Liver (tissue), 9 donors: ENCODE data around the gene AKR1C3. TPM values are rescaled to one million over a fixed set of nuclear protein-coding genes. Genes with fewer than 3 reads are reported as not detected.

ENCODE experiments used
- DNase-seq: peaks from one replicate; pipeline ENCODE4 v3.0.0-alpha.2; 2017; ENCODE audit warnings: low spot score
- H3K27ac ChIP-seq, 2 donors: one replicate each; pipeline ENCODE4 v1.7.0; 2013; ENCODE audit warnings: inconsistent platforms in 2 of 2, low read length in 2 of 2, control low read depth in 1 of 2, low read depth in 1 of 2, mild to moderate bottlenecking in 1 of 2
- H3K27me3 ChIP-seq, 4 donors: one replicate each; pipeline versions ENCODE4 v1.6.1 to v1.7.0; 2013; ENCODE audit warnings: low read length in 3 of 4, inconsistent platforms in 1 of 4, mild to moderate bottlenecking in 1 of 4, moderate library complexity in 1 of 4; ENCODE audit not compliant: control insufficient read depth in 4 of 4, insufficient read depth in 4 of 4
- H3K36me3 ChIP-seq, 4 donors: one replicate each; pipeline versions ENCODE4 v1.6.1 to v1.7.0; 2013; ENCODE audit warnings: low read length in 3 of 4, mild to moderate bottlenecking in 3 of 4, low read depth in 1 of 4, moderate library complexity in 1 of 4; ENCODE audit not compliant: control insufficient read depth in 4 of 4, insufficient read depth in 3 of 4
- H3K4me1 ChIP-seq, 4 donors: one replicate each; pipeline versions ENCODE4 v1.6.1 to v1.7.0; 2013; ENCODE audit warnings: low read length in 3 of 4, mild to moderate bottlenecking in 3 of 4, moderate library complexity in 1 of 4; ENCODE audit not compliant: control insufficient read depth in 4 of 4, insufficient read depth in 4 of 4
- H3K4me3 ChIP-seq, 3 donors: one replicate each; pipeline versions ENCODE4 v1.6.1 to v1.7.0; 2013; ENCODE audit warnings: low read length in 3 of 3, control low read depth in 1 of 3, low read depth in 1 of 3, mild to moderate bottlenecking in 1 of 3
- H3K9ac ChIP-seq, 2 donors: one replicate each; pipeline ENCODE4 v1.7.0; 2013; ENCODE audit warnings: low read length in 2 of 2, mild to moderate bottlenecking in 2 of 2, moderate library complexity in 2 of 2, control low read depth in 1 of 2, low read depth in 1 of 2
- H3K9me3 ChIP-seq, 4 donors: one replicate each; pipeline versions ENCODE4 v1.6.1 to v1.7.0; 2013; ENCODE audit warnings: low read length in 3 of 4; ENCODE audit not compliant: control insufficient read depth in 4 of 4
- EGR1 ChIP-seq, 2 donors: IDR thresholded peaks; 2 replicates each; pipeline ENCODE4 v1.6.1; 2016 to 2018; ENCODE audit warnings: antibody characterized with exemption in 2 of 2, low read depth in 2 of 2
- FOXA1 ChIP-seq: IDR thresholded peaks from 2 replicates; pipeline ENCODE4 v1.6.1; 2016; ENCODE audit warnings: antibody characterized with exemption
- FOXA2 ChIP-seq: IDR thresholded peaks from 2 replicates; pipeline ENCODE4 v1.6.1; 2016; ENCODE audit warnings: antibody characterized with exemption
- GABPA ChIP-seq, 2 donors: IDR thresholded peaks in 1 of 2; conservative IDR thresholded peaks in 1 of 2; 2 replicates each; pipeline ENCODE4 v1.6.1; 2016; ENCODE audit warnings: antibody characterized with exemption in 2 of 2, mild to moderate bottlenecking in 1 of 2, moderate library complexity in 1 of 2
- HNF4A ChIP-seq, 2 donors: conservative IDR thresholded peaks; 2 replicates each; pipeline ENCODE4 v1.6.1; 2016; ENCODE audit warnings: antibody characterized with exemption in 2 of 2, mild to moderate bottlenecking in 2 of 2
- HNF4G ChIP-seq: IDR thresholded peaks from 2 replicates; pipeline ENCODE4 v1.6.1; 2016; ENCODE audit warnings: antibody characterized with exemption
- MAX ChIP-seq: IDR thresholded peaks from 2 replicates; pipeline ENCODE4 v1.6.1; 2016; ENCODE audit warnings: antibody characterized with exemption
- NR2F2 ChIP-seq: IDR thresholded peaks from 2 replicates; pipeline ENCODE4 v1.6.1; 2016; ENCODE audit warnings: antibody characterized with exemption
- RAD21 ChIP-seq, 2 donors: IDR thresholded peaks; 2 replicates each; pipeline ENCODE4 v1.6.1; 2016; ENCODE audit warnings: antibody characterized with exemption in 2 of 2, mild to moderate bottlenecking in 2 of 2
- REST ChIP-seq: IDR thresholded peaks from 2 replicates; pipeline ENCODE4 v1.6.1; 2016; ENCODE audit warnings: antibody characterized with exemption, mild to moderate bottlenecking
- RXRA ChIP-seq, 2 donors: IDR thresholded peaks; 2 replicates each; pipeline ENCODE4 v1.6.1; 2017 to 2018; ENCODE audit warnings: antibody characterized with exemption in 2 of 2, mild to moderate bottlenecking in 1 of 2
- SP1 ChIP-seq: IDR thresholded peaks from 2 replicates; pipeline ENCODE4 v1.6.1; 2018; ENCODE audit warnings: antibody characterized with exemption, mild to moderate bottlenecking
- YY1 ChIP-seq: IDR thresholded peaks from 2 replicates; pipeline ENCODE4 v1.6.1; 2016; ENCODE audit warnings: antibody characterized with exemption, mild to moderate bottlenecking
- WGBS: extraction: QIAGEN DNeasy Blood & Tissue Kit; methylation state at CpG from one replicate; pipeline ENCODE4 v1.1.7; 2013; 5-methylcytosine and 5-hydroxymethylcytosine counted together
- polyA plus RNA-seq, 2 donors: library from polyadenylated mRNA; stranded (reverse) in 1 of 2; unstranded in 1 of 2; fragments of 200-250 nt in 1 of 2; fragments of >200 nt in 1 of 2; fragmentation: Nextera tagmentation in 1 of 2; extraction: Ambion mirVana in 1 of 2; gene quantifications; one replicate each; pipeline versions ENCODE4 v1.2.1 to v1.2.3, GENCODE V29; 2013 to 2015
- total RNA-seq, 2 donors: library from RNA; depleted of rRNA; stranded (reverse); fragments of >200 nt; gene quantifications; one replicate each; pipeline ENCODE4 v1.2.3, GENCODE V29; 2014
- TF ChIP-seq, protein P1 (sequence below): IDR thresholded peaks from 2 replicates; pipeline ENCODE4 v1.6.1; 2016; ENCODE audit warnings: antibody characterized with exemption
- TF ChIP-seq, protein P2 (sequence below): fragments of 150-350 bp; IDR thresholded peaks from 2 replicates; pipeline ENCODE4 v1.5.1; 2017; ENCODE audit warnings: improper control_type of control experiment, low read depth, low read length; ENCODE audit not compliant: missing input control
- TF ChIP-seq, protein P3 (sequence below): IDR thresholded peaks from 2 replicates; pipeline ENCODE4 v1.6.1; 2016; ENCODE audit warnings: antibody characterized with exemption
- donor health status: healthy.
- donor health status: healthy.
- donor health status: healthy.
- donor health status: healthy.
- donor health status: healthy.

The AKR1C3 gene
- total and polyA plus RNA-seq, 4 donors: 65.8 to 292 (median 174) TPM

DNA sequence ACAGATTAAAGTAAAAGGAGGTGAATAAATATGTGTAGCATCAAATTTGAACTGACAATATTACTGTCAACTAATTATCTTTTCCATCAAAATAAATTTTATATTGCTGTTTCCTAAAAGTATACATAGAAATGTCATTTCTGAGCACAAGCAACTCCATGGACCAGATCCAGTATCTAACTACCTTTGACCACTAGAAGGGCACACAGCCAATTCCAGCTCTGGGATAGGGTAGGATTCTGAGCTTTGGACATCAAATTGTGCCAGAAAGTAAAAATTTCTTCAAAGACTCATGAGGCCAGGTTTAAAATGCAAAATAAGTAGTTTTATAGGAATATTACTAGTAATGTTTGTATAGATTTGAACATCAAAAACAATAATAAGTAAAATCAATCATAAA is 29.7 kb downstream of the AKR1C3 start:
- no peak for DNase-seq
- Histone ChIP-seq H3K36me3 (peaks cover 3 to 20% (median 12%) of the 10 kb centered on the region in 4 donors), H3K27ac (no peak overlapping the region), H3K9ac (no peak overlapping the region), H3K4me1 (peaks cover 8 to 36% (median 31%) of the 10 kb centered on the region in 4 donors), H3K4me3 (no peak overlapping the region), H3K9me3 (no peaks in the 10 kb centered on the region), H3K27me3 (no peaks in the 10 kb centered on the region)
- TF ChIP-seq, protein P1, sequence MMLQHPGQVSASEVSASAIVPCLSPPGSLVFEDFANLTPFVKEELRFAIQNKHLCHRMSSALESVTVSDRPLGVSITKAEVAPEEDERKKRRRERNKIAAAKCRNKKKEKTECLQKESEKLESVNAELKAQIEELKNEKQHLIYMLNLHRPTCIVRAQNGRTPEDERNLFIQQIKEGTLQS: no peak
- TF ChIP-seq YY1 (peak; percentile 9), HNF4A (conservative IDR thresholded peaks at IDR 0.05) (peak; percentile 82 to 87), RAD21 (IDR thresholded peaks at IDR 0.05) (peak; percentile 54 to 58), GABPA (IDR thresholded peaks at IDR 0.05 in 1 of 2, conservative IDR thresholded peaks at IDR 0.05 in 1 of 2) (no peak), REST (no peak), RXRA (IDR thresholded peaks at IDR 0.05) (peak; percentile 23 to 58), HNF4G (peak; percentile 77), EGR1 (IDR thresholded peaks at IDR 0.05; ENCODE audit: low read depth in 2 of 2) (no peak), FOXA1 (no peak), NR2F2 (no peak), SP1 (peak; percentile 33)
- TF ChIP-seq, protein P2, sequence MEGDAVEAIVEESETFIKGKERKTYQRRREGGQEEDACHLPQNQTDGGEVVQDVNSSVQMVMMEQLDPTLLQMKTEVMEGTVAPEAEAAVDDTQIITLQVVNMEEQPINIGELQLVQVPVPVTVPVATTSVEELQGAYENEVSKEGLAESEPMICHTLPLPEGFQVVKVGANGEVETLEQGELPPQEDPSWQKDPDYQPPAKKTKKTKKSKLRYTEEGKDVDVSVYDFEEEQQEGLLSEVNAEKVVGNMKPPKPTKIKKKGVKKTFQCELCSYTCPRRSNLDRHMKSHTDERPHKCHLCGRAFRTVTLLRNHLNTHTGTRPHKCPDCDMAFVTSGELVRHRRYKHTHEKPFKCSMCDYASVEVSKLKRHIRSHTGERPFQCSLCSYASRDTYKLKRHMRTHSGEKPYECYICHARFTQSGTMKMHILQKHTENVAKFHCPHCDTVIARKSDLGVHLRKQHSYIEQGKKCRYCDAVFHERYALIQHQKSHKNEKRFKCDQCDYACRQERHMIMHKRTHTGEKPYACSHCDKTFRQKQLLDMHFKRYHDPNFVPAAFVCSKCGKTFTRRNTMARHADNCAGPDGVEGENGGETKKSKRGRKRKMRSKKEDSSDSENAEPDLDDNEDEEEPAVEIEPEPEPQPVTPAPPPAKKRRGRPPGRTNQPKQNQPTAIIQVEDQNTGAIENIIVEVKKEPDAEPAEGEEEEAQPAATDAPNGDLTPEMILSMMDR: peak; percentile 12
- TF ChIP-seq, protein P3, sequence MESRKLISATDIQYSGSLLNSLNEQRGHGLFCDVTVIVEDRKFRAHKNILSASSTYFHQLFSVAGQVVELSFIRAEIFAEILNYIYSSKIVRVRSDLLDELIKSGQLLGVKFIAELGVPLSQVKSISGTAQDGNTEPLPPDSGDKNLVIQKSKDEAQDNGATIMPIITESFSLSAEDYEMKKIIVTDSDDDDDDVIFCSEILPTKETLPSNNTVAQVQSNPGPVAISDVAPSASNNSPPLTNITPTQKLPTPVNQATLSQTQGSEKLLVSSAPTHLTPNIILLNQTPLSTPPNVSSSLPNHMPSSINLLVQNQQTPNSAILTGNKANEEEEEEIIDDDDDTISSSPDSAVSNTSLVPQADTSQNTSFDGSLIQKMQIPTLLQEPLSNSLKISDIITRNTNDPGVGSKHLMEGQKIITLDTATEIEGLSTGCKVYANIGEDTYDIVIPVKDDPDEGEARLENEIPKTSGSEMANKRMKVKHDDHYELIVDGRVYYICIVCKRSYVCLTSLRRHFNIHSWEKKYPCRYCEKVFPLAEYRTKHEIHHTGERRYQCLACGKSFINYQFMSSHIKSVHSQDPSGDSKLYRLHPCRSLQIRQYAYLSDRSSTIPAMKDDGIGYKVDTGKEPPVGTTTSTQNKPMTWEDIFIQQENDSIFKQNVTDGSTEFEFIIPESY: no peak

GRCh38 chr10:5125315-5126044 is 31.3 kb downstream of the AKR1C3 start:
- Histone ChIP-seq H3K27ac (peak overlapping the region; percentile 51 to 70), H3K27me3 (no peaks in the 10 kb centered on the region), H3K4me3 (no peak overlapping the region), H3K9ac (no peak overlapping the region), H3K4me1 (peaks cover 8 to 36% (median 31%) of the 10 kb centered on the region in 4 donors), H3K9me3 (no peaks in the 10 kb centered on the region), H3K36me3 (peaks cover 3 to 20% (median 12%) of the 10 kb centered on the region in 4 donors)
- DNase-seq: no peak
- 77% methylated on average over 3 of the region's 3 CpGs for WGBS
- TF ChIP-seq GABPA (IDR thresholded peaks at IDR 0.05 in 1 of 2, conservative IDR thresholded peaks at IDR 0.05 in 1 of 2): peak in 1 of 2 donors; percentile 11
- TF ChIP-seq FOXA1: peak; percentile 22
- peak; percentile 37 for TF ChIP-seq FOXA2
- no peak for TF ChIP-seq EGR1 (IDR thresholded peaks at IDR 0.05; ENCODE audit: low read depth in 2 of 2)
- TF ChIP-seq RXRA (IDR thresholded peaks at IDR 0.05): peak; percentile 86 to 91
- TF ChIP-seq HNF4A (conservative IDR thresholded peaks at IDR 0.05): peak; percentile 75 to 82
- peak; percentile 68 for TF ChIP-seq SP1
- no peak for TF ChIP-seq REST
- peak; percentile 31 for TF ChIP-seq MAX
- TF ChIP-seq HNF4G: peak; percentile 27
- TF ChIP-seq, protein P3: no peak
